Measurements from ENCODE around the gene HBD. TPM values are rescaled to one million over a fixed set of nuclear protein-coding genes. Genes with fewer than 3 reads are reported as not detected.
A peak's percentile ranks its signal among the peaks of the same experiment; 100 is the strongest.

HBD gene
- total and polyA plus RNA-seq, 9 of the 15 experiments (the other 6 are each of a cell fraction or from before 2014, with no cell fraction given), result 11.8 to 169 (median 36.0) TPM

DNA sequence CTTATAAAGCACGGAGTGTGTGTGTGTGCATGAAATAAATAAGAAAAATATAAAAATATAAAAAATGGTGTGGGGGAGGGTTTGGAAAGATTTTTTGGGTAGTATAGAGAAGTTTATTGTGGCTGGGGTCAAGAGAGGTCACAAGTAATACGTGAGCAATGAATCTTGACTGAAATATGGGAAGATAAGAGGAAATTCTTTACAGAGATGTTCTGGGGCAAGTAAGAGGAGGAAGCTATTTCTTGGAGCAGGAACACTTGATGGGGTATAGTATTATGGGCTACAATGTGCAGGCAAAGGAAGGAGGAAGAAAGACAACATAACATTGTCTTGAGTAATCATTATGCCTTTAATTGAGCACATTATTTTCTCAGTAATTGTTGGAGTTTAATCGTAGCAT is 2.1 kb downstream of the HBD start (continued):
- TF ChIP-seq, protein P1, sequence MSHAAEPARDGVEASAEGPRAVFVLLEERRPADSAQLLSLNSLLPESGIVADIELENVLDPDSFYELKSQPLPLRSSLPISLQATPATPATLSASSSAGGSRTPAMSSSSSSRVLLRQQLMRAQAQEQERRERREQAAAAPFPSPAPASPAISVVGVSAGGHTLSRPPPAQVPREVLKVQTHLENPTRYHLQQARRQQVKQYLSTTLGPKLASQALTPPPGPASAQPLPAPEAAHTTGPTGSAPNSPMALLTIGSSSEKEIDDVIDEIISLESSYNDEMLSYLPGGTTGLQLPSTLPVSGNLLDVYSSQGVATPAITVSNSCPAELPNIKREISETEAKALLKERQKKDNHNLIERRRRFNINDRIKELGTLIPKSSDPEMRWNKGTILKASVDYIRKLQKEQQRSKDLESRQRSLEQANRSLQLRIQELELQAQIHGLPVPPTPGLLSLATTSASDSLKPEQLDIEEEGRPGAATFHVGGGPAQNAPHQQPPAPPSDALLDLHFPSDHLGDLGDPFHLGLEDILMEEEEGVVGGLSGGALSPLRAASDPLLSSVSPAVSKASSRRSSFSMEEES (CRISPR knock-in tag; IDR thresholded peaks at IDR 0.05), result no peak
- no peak for TF ChIP-seq ZNF274 (IDR thresholded peaks at IDR 0.05; ENCODE audit: borderline replicate concordance, low read depth, low read length)
- TF ChIP-seq JUN (IDR thresholded peaks at IDR 0.05; ENCODE audit: borderline replicate concordance, low read depth, low read length), result no peak
- no peak for TF ChIP-seq JUN (CRISPR knock-in tag; IDR thresholded peaks at IDR 0.05; ENCODE audit: borderline replicate concordance)
- no peak for TF ChIP-seq DIDO1 (tag; IDR thresholded peaks at IDR 0.05; ENCODE audit: low read depth)
- no peak for TF ChIP-seq BHLHE40 (IDR thresholded peaks at IDR 0.05; ENCODE audit: low read length)
- no peak for TF ChIP-seq RUNX1 (IDR thresholded peaks at IDR 0.05; ENCODE audit: low read depth)
- TF ChIP-seq, protein P2, sequence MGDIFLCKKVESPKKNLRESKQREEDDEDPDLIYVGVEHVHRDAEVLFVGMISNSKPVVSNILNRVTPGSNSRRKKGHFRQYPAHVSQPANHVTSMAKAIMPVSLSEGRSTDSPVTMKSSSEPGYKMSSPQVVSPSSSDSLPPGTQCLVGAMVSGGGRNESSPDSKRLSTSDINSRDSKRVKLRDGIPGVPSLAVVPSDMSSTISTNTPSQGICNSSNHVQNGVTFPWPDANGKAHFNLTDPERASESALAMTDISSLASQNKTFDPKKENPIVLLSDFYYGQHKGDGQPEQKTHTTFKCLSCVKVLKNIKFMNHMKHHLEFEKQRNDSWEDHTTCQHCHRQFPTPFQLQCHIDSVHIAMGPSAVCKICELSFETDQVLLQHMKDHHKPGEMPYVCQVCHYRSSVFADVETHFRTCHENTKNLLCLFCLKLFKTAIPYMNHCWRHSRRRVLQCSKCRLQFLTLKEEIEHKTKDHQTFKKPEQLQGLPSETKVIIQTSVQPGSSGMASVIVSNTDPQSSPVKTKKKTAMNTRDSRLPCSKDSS (IDR thresholded peaks at IDR 0.05; ENCODE audit: low read depth, partially characterized antibody), result no peak
- TF ChIP-seq NCOR1 (IDR thresholded peaks at IDR 0.05), result 0 out of 2 replicates have a peak, but pooled peaks have one; percentile 18
- TF ChIP-seq ZNF444 (CRISPR knock-in tag; IDR thresholded peaks at IDR 0.05), result no peak
- TF ChIP-seq, protein P3, sequence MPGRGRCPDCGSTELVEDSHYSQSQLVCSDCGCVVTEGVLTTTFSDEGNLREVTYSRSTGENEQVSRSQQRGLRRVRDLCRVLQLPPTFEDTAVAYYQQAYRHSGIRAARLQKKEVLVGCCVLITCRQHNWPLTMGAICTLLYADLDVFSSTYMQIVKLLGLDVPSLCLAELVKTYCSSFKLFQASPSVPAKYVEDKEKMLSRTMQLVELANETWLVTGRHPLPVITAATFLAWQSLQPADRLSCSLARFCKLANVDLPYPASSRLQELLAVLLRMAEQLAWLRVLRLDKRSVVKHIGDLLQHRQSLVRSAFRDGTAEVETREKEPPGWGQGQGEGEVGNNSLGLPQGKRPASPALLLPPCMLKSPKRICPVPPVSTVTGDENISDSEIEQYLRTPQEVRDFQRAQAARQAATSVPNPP (IDR thresholded peaks at IDR 0.05; ENCODE audit: borderline replicate concordance, insufficient read depth, insufficient read length), result no peak
- no peak for TF ChIP-seq EGR1 (conservative IDR thresholded peaks at IDR 0.05)
- peak in 1 of 2 experiments; percentile 56; a peak in 1 of 4 replicates for TF ChIP-seq RCOR1 (IDR thresholded peaks at IDR 0.05; ENCODE audit: borderline replicate concordance in 1 of 2, low read depth in 2 of 2, low read length in 2 of 2)
- no peak for TF ChIP-seq MYNN (IDR thresholded peaks at IDR 0.05)
- TF ChIP-seq MYNN (CRISPR knock-in tag; IDR thresholded peaks at IDR 0.05), result no peak
- TF ChIP-seq, protein P4, sequence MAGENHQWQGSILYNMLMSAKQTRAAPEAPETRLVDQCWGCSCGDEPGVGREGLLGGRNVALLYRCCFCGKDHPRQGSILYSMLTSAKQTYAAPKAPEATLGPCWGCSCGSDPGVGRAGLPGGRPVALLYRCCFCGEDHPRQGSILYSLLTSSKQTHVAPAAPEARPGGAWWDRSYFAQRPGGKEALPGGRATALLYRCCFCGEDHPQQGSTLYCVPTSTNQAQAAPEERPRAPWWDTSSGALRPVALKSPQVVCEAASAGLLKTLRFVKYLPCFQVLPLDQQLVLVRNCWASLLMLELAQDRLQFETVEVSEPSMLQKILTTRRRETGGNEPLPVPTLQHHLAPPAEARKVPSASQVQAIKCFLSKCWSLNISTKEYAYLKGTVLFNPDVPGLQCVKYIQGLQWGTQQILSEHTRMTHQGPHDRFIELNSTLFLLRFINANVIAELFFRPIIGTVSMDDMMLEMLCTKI (IDR thresholded peaks at IDR 0.05; ENCODE audit: partially characterized antibody), result no peak
- no peak for TF ChIP-seq GATA2 (CRISPR knock-in tag; IDR thresholded peaks at IDR 0.05)
- TF ChIP-seq NBN (IDR thresholded peaks at IDR 0.05; ENCODE audit: low read depth), result no peak

Measured in K562 (cell line).